Neural progenitor cell (in vitro differentiated cells): ENCODE data around the gene MTG1. TPM values are rescaled to one million over a fixed set of nuclear protein-coding genes. Genes with fewer than 3 reads are reported as not detected.

Experiments used
- DNase-seq: peaks from one replicate; pipeline ENCODE4 v3.0.0-alpha.2; 2016; ENCODE audit warnings: low spot score
- H2AFZ ChIP-seq: fragments of 200-600 bp; sonication (generic); replicated peaks from 2 replicates; pipeline ENCODE4 v1.6.1; 2016; ENCODE audit warnings: antibody characterized with exemption
- H3F3A ChIP-seq: fragments of 200-600 bp; sonication (generic); 2 replicates; pipeline ENCODE4 v1.6.1; 2016; ENCODE audit warnings: antibody characterized with exemption, low read depth
- H3K27ac ChIP-seq: fragments of 200-600 bp; sonication (generic); 2 replicates; pipeline ENCODE4 v1.5.1; 2016; ENCODE audit warnings: mild to moderate bottlenecking
- H3K27me3 ChIP-seq: fragments of 200-600 bp; sonication (generic); 2 replicates; pipeline ENCODE4 v1.6.1; 2016; ENCODE audit warnings: mild to moderate bottlenecking, moderate library complexity
- H3K36me3 ChIP-seq: fragments of 200-600 bp; sonication (generic); 2 replicates; pipeline ENCODE4 v1.5.1; 2016
- H3K4me1 ChIP-seq: fragments of 200-600 bp; sonication (generic); 2 replicates; pipeline ENCODE4 v1.6.1; 2016; ENCODE audit warnings: mixed run types
- H3K4me2 ChIP-seq: fragments of 200-600 bp; sonication (generic); 2 replicates; pipeline ENCODE4 v1.6.1; 2016
- H3K4me3 ChIP-seq: fragments of 200-600 bp; sonication (generic); 2 replicates; pipeline ENCODE4 v1.5.1; 2016
- H3K79me2 ChIP-seq: fragments of 200-600 bp; sonication (generic); 2 replicates; pipeline ENCODE4 v1.6.1; 2016; ENCODE audit warnings: low read depth
- H3K9ac ChIP-seq: fragments of 200-600 bp; sonication (generic); 2 replicates; pipeline ENCODE4 v1.6.1; 2016
- H3K9me3 ChIP-seq: fragments of 200-600 bp; sonication (generic); 2 replicates; pipeline ENCODE4 v1.5.1; 2016; ENCODE audit warnings: low read depth
- H4K20me1 ChIP-seq: fragments of 200-600 bp; sonication (generic); 2 replicates; pipeline ENCODE4 v1.6.1; 2016; ENCODE audit warnings: low read depth
- H3K27ac Mint-ChIP-seq: 3 replicates; pipeline ENCODE4 v1.8.0; 2021; ENCODE audit warnings: mixed read lengths
- H3K27me3 Mint-ChIP-seq: 2 replicates; pipeline ENCODE4 v1.8.0; 2022; ENCODE audit warnings: low read depth, mild to moderate bottlenecking, inconsistent platforms, moderate library complexity, mixed read lengths; ENCODE audit not compliant: insufficient read depth
- H3K36me3 Mint-ChIP-seq: 3 replicates; pipeline ENCODE4 v1.8.0; 2021; ENCODE audit warnings: mixed read lengths
- H3K4me1 Mint-ChIP-seq: 3 replicates; pipeline ENCODE4 v1.8.0; 2021; ENCODE audit warnings: mixed read lengths
- H3K4me3 Mint-ChIP-seq: 3 replicates; pipeline ENCODE4 v1.8.0; 2021; ENCODE audit warnings: mild to moderate bottlenecking, moderate library complexity, mixed read lengths
- H3K9me3 Mint-ChIP-seq: 3 replicates; pipeline ENCODE4 v1.8.0; 2020; ENCODE audit warnings: mixed read lengths
- CTCF ChIP-seq: fragments of 200-600 bp; sonication (generic); IDR thresholded peaks from 2 replicates; pipeline ENCODE4 v1.5.1; 2017; ENCODE audit warnings: antibody characterized with exemption, mild to moderate bottlenecking
- EZH2 ChIP-seq: fragments of 200-600 bp; sonication (generic); IDR thresholded peaks from 2 replicates; pipeline ENCODE4 v1.6.1; 2017; ENCODE audit warnings: antibody characterized with exemption, mild to moderate bottlenecking, moderate library complexity
- EZH2phosphoT487 ChIP-seq: fragments of 200-600 bp; sonication (generic); IDR thresholded peaks from 2 replicates; pipeline ENCODE4 v1.6.1; 2017; ENCODE audit warnings: antibody characterized with exemption
- total RNA-seq: library from RNA; depleted of rRNA; stranded (reverse); fragments of >200 nt; gene quantifications from 2 replicates; pipeline ENCODE4 v1.2.3, GENCODE V29; 2015; ENCODE audit warnings: low replicate concordance

Gene MTG1
- total RNA-seq, 1 donor from 2014 or later: 28.0 TPM

DNA sequence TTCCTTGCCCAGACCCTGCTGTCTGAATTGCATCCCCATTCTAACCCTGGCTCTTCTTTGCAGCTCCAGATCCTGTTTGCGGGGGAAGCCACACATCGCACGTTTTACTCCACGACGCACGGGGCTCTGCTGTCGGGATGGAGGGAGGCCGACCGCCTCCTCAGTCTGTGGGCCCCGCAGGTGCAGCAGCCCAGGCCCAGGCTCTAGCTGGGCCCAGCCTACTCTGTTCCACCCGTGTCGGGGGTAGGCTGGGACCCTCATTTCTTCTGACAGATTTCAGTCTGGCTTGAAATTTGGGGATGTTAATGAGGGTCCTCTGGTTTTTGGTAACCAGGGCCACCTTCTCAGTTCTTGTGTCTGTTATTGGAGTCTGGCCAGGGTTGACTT lies 2.7 kb upstream of the MTG1 start:
- no peaks in the 10 kb centered on the region for H3K27me3 ChIP-seq
- peak overlapping the region; percentile 10 for H3K4me3 Mint-ChIP-seq

DNA sequence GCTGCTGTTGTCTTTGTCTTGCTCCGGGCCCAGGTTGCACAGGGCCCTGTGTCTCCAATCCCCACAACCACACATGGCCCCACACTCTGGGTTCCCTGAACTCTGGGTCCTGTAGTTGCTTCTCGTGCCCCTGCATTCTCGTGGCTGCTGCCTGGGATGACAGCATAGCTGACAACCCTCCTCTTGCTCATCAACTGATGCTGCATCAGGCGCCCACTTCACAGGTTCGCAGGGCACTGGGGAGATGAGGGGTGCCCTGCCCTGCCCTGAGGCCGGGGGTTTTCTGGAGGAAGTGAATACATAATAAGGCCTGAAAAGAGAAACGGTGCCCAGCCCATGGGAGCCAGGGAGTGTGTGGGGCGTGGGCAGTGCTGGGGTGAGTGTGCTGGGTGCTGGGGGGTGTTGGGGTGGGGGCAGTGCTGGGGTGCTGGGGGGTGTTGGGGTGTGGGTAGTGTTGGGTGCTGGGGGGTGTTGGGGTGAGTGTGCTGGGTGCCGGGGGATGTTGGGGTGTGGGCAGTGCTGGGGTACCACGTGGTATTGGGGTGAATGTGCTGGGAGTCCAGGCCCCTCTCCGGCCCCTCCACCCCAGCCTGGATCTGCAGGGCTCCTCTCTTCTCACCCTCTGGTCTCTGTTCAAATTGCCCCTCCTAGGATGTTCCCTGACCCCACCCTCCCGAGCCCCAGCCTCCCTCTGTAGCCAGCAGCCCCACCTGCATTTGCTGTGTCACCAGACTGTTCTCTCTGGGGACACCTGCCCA lies 2.0 kb upstream of the MTG1 start:
- Histone ChIP-seq H4K20me1 (peaks cover 6% of the 10 kb centered on the region), H3K4me1 (peaks cover 11% of the 10 kb centered on the region), H3K27me3 (no peaks in the 10 kb centered on the region), H3K4me2 (no peak overlapping the region), H3F3A (peaks cover 9% of the 10 kb centered on the region), H3K9me3 (no peaks in the 10 kb centered on the region), H3K27ac (no peak overlapping the region), H3K4me3 (no peak overlapping the region), H3K9ac (no peak overlapping the region), H2AFZ (no peak overlapping the region), H3K79me2 (peaks cover 27% of the 10 kb centered on the region), H3K36me3 (no peaks in the 10 kb centered on the region)
- DNase-seq: no peak
- Mint-ChIP-seq H3K27ac (no peak overlapping the region), H3K4me1 (peaks cover 19% of the 10 kb centered on the region), H3K9me3 (no peaks in the 10 kb centered on the region), H3K36me3 (no peaks in the 10 kb centered on the region), H3K27me3 (peaks cover 5% of the 10 kb centered on the region), H3K4me3 (no peak overlapping the region)
- TF ChIP-seq CTCF (no peak), EZH2phosphoT487 (no peak), EZH2 (no peak)

More for the DNA sequence above, 2.7 kb upstream of the MTG1 start:
- Histone ChIP-seq H2AFZ (no peak overlapping the region), H3F3A (peaks cover 9% of the 10 kb centered on the region), H3K9ac (no peak overlapping the region), H3K27ac (no peak overlapping the region), H3K36me3 (no peaks in the 10 kb centered on the region), H3K9me3 (no peaks in the 10 kb centered on the region), H4K20me1 (peaks cover 6% of the 10 kb centered on the region), H3K4me1 (peaks cover 11% of the 10 kb centered on the region), H3K4me3 (no peak overlapping the region), H3K4me2 (no peak overlapping the region), H3K79me2 (peaks cover 20% of the 10 kb centered on the region)
- Mint-ChIP-seq H3K9me3 (no peaks in the 10 kb centered on the region), H3K27me3 (peaks cover 5% of the 10 kb centered on the region), H3K36me3 (peaks cover under 1% of the 10 kb centered on the region), H3K27ac (no peak overlapping the region), H3K4me1 (peaks cover 19% of the 10 kb centered on the region)
- no peak for DNase-seq
- TF ChIP-seq CTCF: no peak
- TF ChIP-seq EZH2phosphoT487: no peak
- TF ChIP-seq EZH2: no peak

GRCh38 chr10:133393401-133394063 lies 425 bp upstream of the MTG1 start:
- peaks cover 5% of the 10 kb centered on the region for H3K27me3 Mint-ChIP-seq
- H2AFZ ChIP-seq: peak overlapping the region; percentile 38
- peaks cover 39% of the 10 kb centered on the region for H3K79me2 ChIP-seq
- H3K9ac ChIP-seq: no peak overlapping the region
- H3K9me3 ChIP-seq: no peaks in the 10 kb centered on the region
- peaks cover 11% of the 10 kb centered on the region for H3K4me1 ChIP-seq
- peaks cover 9% of the 10 kb centered on the region for H3F3A ChIP-seq
- peaks cover 9% of the 10 kb centered on the region for H3K36me3 Mint-ChIP-seq
- no peak for DNase-seq
- H3K27ac Mint-ChIP-seq: peak overlapping the region; percentile 83
- H3K27me3 ChIP-seq: no peaks in the 10 kb centered on the region
- H4K20me1 ChIP-seq: peaks cover 6% of the 10 kb centered on the region
- TF ChIP-seq EZH2phosphoT487: no peak
- TF ChIP-seq EZH2: no peak
- no peak for TF ChIP-seq CTCF
- no peaks in the 10 kb centered on the region for H3K9me3 Mint-ChIP-seq
- H3K4me3 ChIP-seq: peak overlapping the region; percentile 96
- H3K4me3 Mint-ChIP-seq: peak overlapping the region; percentile 98
- H3K4me2 ChIP-seq: peak overlapping the region; percentile 99
- H3K36me3 ChIP-seq: no peaks in the 10 kb centered on the region
- H3K27ac ChIP-seq: no peak overlapping the region
- peaks cover 16% of the 10 kb centered on the region for H3K4me1 Mint-ChIP-seq
